Muscle of leg (tissue), 11 donors: ENCODE results near the gene PCDHB12. TPM values are rescaled to one million over a fixed set of nuclear protein-coding genes. Genes with fewer than 3 reads are reported as not detected.

Experiments used
- DNase-seq: peaks from one replicate; pipeline ENCODE4 v3.0.0; 2013
- H3K27ac ChIP-seq: one replicate; pipeline ENCODE4 v1.5.1; 2013; ENCODE audit warnings: mild to moderate bottlenecking, low read length, control low read depth
- H3K27me3 ChIP-seq: one replicate; pipeline ENCODE4 v1.6.1; 2013; ENCODE audit warnings: low read length; ENCODE audit not compliant: control insufficient read depth, insufficient read depth
- H3K36me3 ChIP-seq: one replicate; pipeline ENCODE4 v1.6.1; 2013; ENCODE audit warnings: low read length; ENCODE audit not compliant: control insufficient read depth, insufficient read depth
- H3K4me1 ChIP-seq: one replicate; pipeline ENCODE4 v1.6.1; 2013; ENCODE audit warnings: low read length; ENCODE audit not compliant: control insufficient read depth, insufficient read depth
- H3K4me3 ChIP-seq: one replicate; pipeline ENCODE4 v1.5.1; 2013; ENCODE audit warnings: low read length, control low read depth
- H3K9me3 ChIP-seq: replicated peaks from 2 replicates; pipeline ENCODE4 v1.6.1; 2013; ENCODE audit warnings: low read depth, low read length; ENCODE audit not compliant: control insufficient read depth
- WGBS: methylation state at CpG from one replicate; pipeline ENCODE4 v1.1.5; 2013; ENCODE audit warnings: missing lambda C conversion rate; ENCODE audit not compliant: insufficient coverage; 5-methylcytosine and 5-hydroxymethylcytosine counted together
- polyA plus RNA-seq, 8 donors: library from polyadenylated mRNA; unstranded; fragments of 120-200 nt; gene quantifications; one replicate each; pipeline versions ENCODE4 v1.2.1 to v1.2.3, GENCODE V29; 2013; ENCODE audit warnings: inconsistent platforms in 1 of 8, low replicate concordance in 1 of 8; ENCODE audit not compliant: insufficient read length in 8 of 8, insufficient read depth in 1 of 8
- total RNA-seq: library from RNA; stranded (reverse); fragments of 120-200 nt; gene quantifications from one replicate; pipeline ENCODE4 v1.2.4, GENCODE V29; 2013

PCDHB12 gene
- total and polyA plus RNA-seq, 9 donors: 2.1 to 3.5 (median 2.6) TPM

- Histone ChIP-seq H3K36me3 (no peaks in the 10 kb centered on the region), H3K4me1 (no peaks in the 10 kb centered on the region), H3K4me3 (no peak overlapping the region), H3K27ac (no peak overlapping the region), H3K27me3 (no peaks in the 10 kb centered on the region), H3K9me3 (peaks cover 61% of the 10 kb centered on the region)
- DNase-seq: no peak
Observed at GRCh38 chr5:141258948-141259347, 50.4 kb downstream of the PCDHB12 start.

GRCh38 chr5:141260458-141261237 lies 52.1 kb downstream of the PCDHB12 start:
- WGBS: 33% methylated on average over 1 of the region's 5 CpGs
- Histone ChIP-seq H3K36me3 (no peaks in the 10 kb centered on the region), H3K4me1 (no peaks in the 10 kb centered on the region), H3K27me3 (no peaks in the 10 kb centered on the region), H3K4me3 (no peak overlapping the region), H3K9me3 (peaks cover 65% of the 10 kb centered on the region), H3K27ac (no peak overlapping the region)
- no peak for DNase-seq

GRCh38 chr5:141261238-141261546 lies 52.7 kb downstream of the PCDHB12 start:
- no CpG with 5 or more reads among the region's 1 CpG for WGBS
- peaks cover 65% of the 10 kb centered on the region for H3K9me3 ChIP-seq
- H3K4me3 ChIP-seq: no peak overlapping the region
- H3K36me3 ChIP-seq: no peaks in the 10 kb centered on the region
- no peak for DNase-seq
- no peaks in the 10 kb centered on the region for H3K4me1 ChIP-seq
- H3K27me3 ChIP-seq: no peaks in the 10 kb centered on the region
- no peak overlapping the region for H3K27ac ChIP-seq

Other genes with a start within 250 kb of the PCDHB12 start
Only the 30 nearest of the 37 such genes appear.
- gene PCDHB1, start 157.3 kb upstream of the PCDHB12 start, total RNA-seq: 0.13 TPM
- under 1 TPM; 0.05 to 0.27 (median 0.11) TPM for gene PCDHB1, start 157.3 kb upstream of the PCDHB12 start, polyA plus RNA-seq
- gene PCDHB2, start 114.1 kb upstream of the PCDHB12 start, total RNA-seq: 3.2 TPM
- gene PCDHB2, start 114.1 kb upstream of the PCDHB12 start, polyA plus RNA-seq: 1 to 10 TPM; 2.9 to 7.8 (median 3.9) TPM
- 1.8 TPM for gene PCDHB3, start 108.2 kb upstream of the PCDHB12 start, total RNA-seq
- 1 to 10 TPM; 1.4 to 4.4 (median 1.8) TPM for gene PCDHB3, start 108.2 kb upstream of the PCDHB12 start, polyA plus RNA-seq
- 1.8 TPM for gene PCDHB4, start 86.9 kb upstream of the PCDHB12 start, total RNA-seq
- 1 to 10 TPM; 2.4 to 3.6 (median 2.7) TPM for gene PCDHB4, start 86.9 kb upstream of the PCDHB12 start, polyA plus RNA-seq
- 3.1 TPM for gene PCDHB5, start 73.5 kb upstream of the PCDHB12 start, total RNA-seq
- 1 to 10 TPM; 2.7 to 4.6 (median 3.7) TPM for gene PCDHB5, start 73.5 kb upstream of the PCDHB12 start, polyA plus RNA-seq
- gene PCDHB6, start 58.7 kb upstream of the PCDHB12 start, total RNA-seq: 0.80 TPM
- gene PCDHB6, start 58.7 kb upstream of the PCDHB12 start, polyA plus RNA-seq: 1 to 10 TPM; 1.5 to 2.4 (median 1.9) TPM
- gene PCDHB7, start 36.1 kb upstream of the PCDHB12 start, total RNA-seq: 2.1 TPM
- 1 to 10 TPM; 2.5 to 3.2 (median 2.8) TPM for gene PCDHB7, start 36.1 kb upstream of the PCDHB12 start, polyA plus RNA-seq
- 0.80 TPM for gene PCDHB8, start 30.9 kb upstream of the PCDHB12 start, total RNA-seq
- 1 to 10 TPM in 6 of 8 donors, under 1 TPM in 2; 0.74 to 2.8 (median 1.8) TPM for gene PCDHB8, start 30.9 kb upstream of the PCDHB12 start, polyA plus RNA-seq
- 2.1 TPM for gene PCDHB16, start 26.3 kb upstream of the PCDHB12 start, total RNA-seq
- gene PCDHB16, start 26.3 kb upstream of the PCDHB12 start, polyA plus RNA-seq: 1 to 10 TPM; 2.9 to 6.5 (median 4.7) TPM
- gene PCDHB9, start 21.6 kb upstream of the PCDHB12 start, total RNA-seq: 1.3 TPM
- gene PCDHB9, start 21.6 kb upstream of the PCDHB12 start, polyA plus RNA-seq: 1 to 10 TPM; 1.7 to 3.6 (median 2.7) TPM
- 2.1 TPM for gene PCDHB10, start 16.4 kb upstream of the PCDHB12 start, total RNA-seq
- 1 to 10 TPM; 4.1 to 5.1 (median 4.7) TPM for gene PCDHB10, start 16.4 kb upstream of the PCDHB12 start, polyA plus RNA-seq
- gene PCDHB11, start 9.1 kb upstream of the PCDHB12 start, total RNA-seq: 4.3 TPM
- 1 to 10 TPM; 1.9 to 4.1 (median 2.5) TPM for gene PCDHB11, start 9.1 kb upstream of the PCDHB12 start, polyA plus RNA-seq
- 1.9 TPM for gene PCDHB13, start 5.2 kb downstream of the PCDHB12 start, total RNA-seq
- gene PCDHB13, start 5.2 kb downstream of the PCDHB12 start, polyA plus RNA-seq: 1 to 10 TPM; 1.6 to 4.5 (median 2.8) TPM
- 4.8 TPM for gene PCDHB14, start 14.6 kb downstream of the PCDHB12 start, total RNA-seq
- gene PCDHB14, start 14.6 kb downstream of the PCDHB12 start, polyA plus RNA-seq: 1 to 10 TPM; 5.6 to 9.0 (median 6.7) TPM
- 4.3 TPM for gene PCDHB15, start 36.7 kb downstream of the PCDHB12 start, total RNA-seq
- gene PCDHB15, start 36.7 kb downstream of the PCDHB12 start, polyA plus RNA-seq: 1 to 10 TPM; 5.3 to 8.6 (median 7.1) TPM
- gene SLC25A2, start 95.3 kb downstream of the PCDHB12 start, total RNA-seq: 0.22 TPM
- gene SLC25A2, start 95.3 kb downstream of the PCDHB12 start, polyA plus RNA-seq: under 1 TPM in 1 of 8 donors, not detected in 7; 0.08 TPM
- 75.1 TPM for gene TAF7, start 112.1 kb downstream of the PCDHB12 start, total RNA-seq
- gene TAF7, start 112.1 kb downstream of the PCDHB12 start, polyA plus RNA-seq: 100 to 1,000 TPM in 1 of 8 donors, 10 to 100 TPM in 7; 65.9 to 108 (median 83.4) TPM
- 0.44 TPM for gene PCDHGA1, start 121.8 kb downstream of the PCDHB12 start, total RNA-seq
- under 1 TPM; 0.49 to 0.86 (median 0.64) TPM for gene PCDHGA1, start 121.8 kb downstream of the PCDHB12 start, polyA plus RNA-seq
- 1.6 TPM for gene PCDHGA2, start 130.0 kb downstream of the PCDHB12 start, total RNA-seq
- gene PCDHGA2, start 130.0 kb downstream of the PCDHB12 start, polyA plus RNA-seq: 1 to 10 TPM; 1.6 to 2.8 (median 2.1) TPM
- 1.2 TPM for gene PCDHGA3, start 135.1 kb downstream of the PCDHB12 start, total RNA-seq
- gene PCDHGA3, start 135.1 kb downstream of the PCDHB12 start, polyA plus RNA-seq: 1 to 10 TPM in 4 of 8 donors, under 1 TPM in 4; 0.94 to 2.0 (median 1.0) TPM
- 1.3 TPM for gene PCDHGB1, start 141.4 kb downstream of the PCDHB12 start, total RNA-seq
- under 1 TPM; 0.43 to 0.90 (median 0.63) TPM for gene PCDHGB1, start 141.4 kb downstream of the PCDHB12 start, polyA plus RNA-seq
- 1.8 TPM for gene PCDHGA4, start 146.3 kb downstream of the PCDHB12 start, total RNA-seq
- 1 to 10 TPM in 7 of 8 donors, under 1 TPM in 1; 0.71 to 2.2 (median 1.3) TPM for gene PCDHGA4, start 146.3 kb downstream of the PCDHB12 start, polyA plus RNA-seq
- 1.5 TPM for gene PCDHGB2, start 151.3 kb downstream of the PCDHB12 start, total RNA-seq
- gene PCDHGB2, start 151.3 kb downstream of the PCDHB12 start, polyA plus RNA-seq: 1 to 10 TPM; 1.5 to 2.8 (median 1.9) TPM
- 2.3 TPM for gene PCDHGA5, start 155.4 kb downstream of the PCDHB12 start, total RNA-seq
- 1 to 10 TPM; 1.6 to 3.8 (median 2.3) TPM for gene PCDHGA5, start 155.4 kb downstream of the PCDHB12 start, polyA plus RNA-seq
- gene PCDHGB3, start 161.5 kb downstream of the PCDHB12 start, total RNA-seq: 1.7 TPM
- gene PCDHGB3, start 161.5 kb downstream of the PCDHB12 start, polyA plus RNA-seq: 1 to 10 TPM in 7 of 8 donors, under 1 TPM in 1; 0.70 to 2.0 (median 1.2) TPM
- gene PCDHGA6, start 165.2 kb downstream of the PCDHB12 start, total RNA-seq: 3.5 TPM
- gene PCDHGA6, start 165.2 kb downstream of the PCDHB12 start, polyA plus RNA-seq: 1 to 10 TPM; 2.2 to 4.4 (median 3.0) TPM
- 2.3 TPM for gene PCDHGA7, start 174.0 kb downstream of the PCDHB12 start, total RNA-seq
- gene PCDHGA7, start 174.0 kb downstream of the PCDHB12 start, polyA plus RNA-seq: 1 to 10 TPM; 1.2 to 2.4 (median 1.5) TPM
- gene PCDHGB4, start 179.0 kb downstream of the PCDHB12 start, total RNA-seq: 4.2 TPM
- gene PCDHGB4, start 179.0 kb downstream of the PCDHB12 start, polyA plus RNA-seq: 1 to 10 TPM; 1.7 to 3.6 (median 2.5) TPM
- 1.6 TPM for gene PCDHGA8, start 183.9 kb downstream of the PCDHB12 start, total RNA-seq
- under 1 TPM; 0.31 to 0.95 (median 0.61) TPM for gene PCDHGA8, start 183.9 kb downstream of the PCDHB12 start, polyA plus RNA-seq
- 4.3 TPM for gene PCDHGB5, start 189.2 kb downstream of the PCDHB12 start, total RNA-seq
- 1 to 10 TPM; 3.0 to 6.3 (median 4.5) TPM for gene PCDHGB5, start 189.2 kb downstream of the PCDHB12 start, polyA plus RNA-seq